Astrocyte of the cerebellum (primary cell): ENCODE measurements around the gene USP47.

Experiments
- DNase-seq: peaks from one replicate; pipeline ENCODE4 v3.0.0-alpha.2; 2011; ENCODE audit warnings: low read depth
- H3K4me3 ChIP-seq: 2 replicates; pipeline ENCODE4 v1.5.1; 2011; ENCODE audit warnings: mild to moderate bottlenecking, low read depth, low read length, moderate library complexity
- CTCF ChIP-seq: IDR thresholded peaks from 2 replicates; pipeline ENCODE4 v1.5.1; 2012; ENCODE audit warnings: low read length, low read depth, moderate library complexity, mild to moderate bottlenecking; ENCODE audit errors: missing control alignments
- in situ Hi-C: cut with HindIII; loops from 2 replicates; pipeline ENCODE4 v1.10.0; 2017; ENCODE audit warnings: low sequenced_read_pairs

Gene USP47

GRCh38 chr11:11959601-11960000, 117.8 kb downstream of the USP47 start:
- DNase-seq = no peak
- no peak for TF ChIP-seq CTCF
- in situ Hi-C loops = no loop called here
- H3K4me3 ChIP-seq = no peak overlapping the region

- no peak overlapping the region for H3K4me3 ChIP-seq
- in situ Hi-C loops = no loop called here
- DNase-seq = no peak
- no peak for TF ChIP-seq CTCF
These were observed 118.9 kb downstream of the USP47 start for GRCh38 chr11:11960687-11961086.

- no peak for DNase-seq
- no peak overlapping the region for H3K4me3 ChIP-seq
- in situ Hi-C loops = no loop called here
- TF ChIP-seq CTCF = no peak
These were observed 119.7 kb downstream of the USP47 start for GRCh38 chr11:11961399-11962028.

- in situ Hi-C loops = no loop called here
- no peak for DNase-seq
- H3K4me3 ChIP-seq = no peak overlapping the region
- TF ChIP-seq CTCF = no peak
These were observed 121.3 kb downstream of the USP47 start for GRCh38 chr11:11963067-11963466.

- in situ Hi-C loops = no loop called here
- no peak for DNase-seq
- H3K4me3 ChIP-seq = no peak overlapping the region
- TF ChIP-seq CTCF = no peak
These were observed 122.3 kb downstream of the USP47 start for GRCh38 chr11:11963842-11964773.

- DNase-seq = no peak
- in situ Hi-C loops = loop anchor here (5.0 kb wide), 1 partner anchor 68 kb away; no protein-coding TSS in a partner anchor
- TF ChIP-seq CTCF = no peak
- H3K4me3 ChIP-seq = no peak overlapping the region
These were observed 123.0 kb downstream of the USP47 start for GRCh38 chr11:11964774-11965150.
